Bronchial epithelial cell (primary cell): Measurements from ENCODE around the gene MED4. TPM values are rescaled to one million over a fixed set of nuclear protein-coding genes. Genes with fewer than 3 reads are reported as not detected.

Source experiments
- DNase-seq: peaks from one replicate; pipeline ENCODE4 v3.0.0-alpha.2; 2010; ENCODE audit warnings: low read depth
- FAIRE-seq: peaks from 2 replicates; lab custom pipeline; 2011; peaks lifted over from hg19 to GRCh38; lab: Jason Lieb, UNC
- H3K27me3 ChIP-seq: 2 replicates; pipeline ENCODE4 v1.5.1; 2011; ENCODE audit warnings: low read length; ENCODE audit not compliant: control insufficient read depth, insufficient read depth
- H3K36me3 ChIP-seq: 2 replicates; pipeline ENCODE4 v1.5.1; 2011; ENCODE audit warnings: low read length; ENCODE audit not compliant: control insufficient read depth, insufficient read depth
- H3K4me3 ChIP-seq: 2 replicates; pipeline ENCODE4 v1.5.1; 2011; ENCODE audit warnings: mild to moderate bottlenecking, low read depth, low read length, control low read depth
- total RNA-seq: library from RNA; depleted of rRNA; stranded (reverse); fragments of >200 nt; gene quantifications from 2 replicates; pipeline ENCODE4 v1.2.1, GENCODE V29; 2014
- TF ChIP-seq, protein P1 (sequence below): IDR thresholded peaks from 2 replicates; pipeline ENCODE4 v1.5.1; 2011; ENCODE audit warnings: mild to moderate bottlenecking, moderate library complexity, low read length, control low read depth, inconsistent platforms; ENCODE audit not compliant: insufficient read depth, severe bottlenecking

Gene MED4
- total RNA-seq, 1 donor from 2014 or later = 24.5 TPM

DNA sequence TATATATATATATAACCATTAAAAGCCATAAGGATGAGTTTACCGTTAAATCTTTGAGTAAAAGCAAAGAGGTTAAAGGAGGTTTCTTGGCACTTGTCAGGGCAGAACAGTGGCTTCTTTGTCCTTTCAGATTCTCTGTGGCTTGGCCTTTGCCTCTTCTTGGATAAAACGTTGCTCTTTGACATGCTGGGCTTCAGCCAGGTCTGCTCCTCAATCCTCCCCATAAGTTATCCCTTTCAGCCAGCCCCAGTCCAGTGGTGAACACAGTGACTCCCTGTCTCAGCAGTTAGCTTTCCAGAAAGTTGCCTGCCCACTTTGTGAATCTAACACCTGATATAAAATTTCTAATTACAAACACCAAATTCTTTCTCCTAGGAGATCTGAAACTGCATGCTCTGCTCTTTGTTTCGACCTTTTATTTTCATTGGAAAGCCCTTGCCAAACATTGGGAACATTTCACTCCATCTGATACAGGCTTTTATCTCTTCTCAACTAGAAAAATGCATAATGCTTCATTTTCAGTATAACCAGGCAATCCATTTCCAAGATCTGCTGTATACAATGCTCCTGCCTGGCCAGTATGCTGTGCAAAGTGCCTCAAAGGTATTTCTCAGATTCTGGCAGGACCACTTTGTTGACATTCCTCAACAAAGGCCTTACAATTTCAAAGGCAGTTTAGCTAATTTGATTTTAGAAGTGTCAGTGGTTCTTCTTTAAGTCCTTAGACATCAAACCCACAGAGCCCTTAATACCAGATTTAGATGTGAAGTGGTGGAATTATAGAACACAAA, 16.2 kb upstream of the MED4 start:
- TF ChIP-seq, protein P1, sequence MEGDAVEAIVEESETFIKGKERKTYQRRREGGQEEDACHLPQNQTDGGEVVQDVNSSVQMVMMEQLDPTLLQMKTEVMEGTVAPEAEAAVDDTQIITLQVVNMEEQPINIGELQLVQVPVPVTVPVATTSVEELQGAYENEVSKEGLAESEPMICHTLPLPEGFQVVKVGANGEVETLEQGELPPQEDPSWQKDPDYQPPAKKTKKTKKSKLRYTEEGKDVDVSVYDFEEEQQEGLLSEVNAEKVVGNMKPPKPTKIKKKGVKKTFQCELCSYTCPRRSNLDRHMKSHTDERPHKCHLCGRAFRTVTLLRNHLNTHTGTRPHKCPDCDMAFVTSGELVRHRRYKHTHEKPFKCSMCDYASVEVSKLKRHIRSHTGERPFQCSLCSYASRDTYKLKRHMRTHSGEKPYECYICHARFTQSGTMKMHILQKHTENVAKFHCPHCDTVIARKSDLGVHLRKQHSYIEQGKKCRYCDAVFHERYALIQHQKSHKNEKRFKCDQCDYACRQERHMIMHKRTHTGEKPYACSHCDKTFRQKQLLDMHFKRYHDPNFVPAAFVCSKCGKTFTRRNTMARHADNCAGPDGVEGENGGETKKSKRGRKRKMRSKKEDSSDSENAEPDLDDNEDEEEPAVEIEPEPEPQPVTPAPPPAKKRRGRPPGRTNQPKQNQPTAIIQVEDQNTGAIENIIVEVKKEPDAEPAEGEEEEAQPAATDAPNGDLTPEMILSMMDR = no peak
- FAIRE-seq = no peak
- Histone ChIP-seq H3K27me3 (no peaks in the 10 kb centered on the region), H3K4me3 (no peak overlapping the region), H3K36me3 (no peaks in the 10 kb centered on the region)
- DNase-seq = no peak

DNA sequence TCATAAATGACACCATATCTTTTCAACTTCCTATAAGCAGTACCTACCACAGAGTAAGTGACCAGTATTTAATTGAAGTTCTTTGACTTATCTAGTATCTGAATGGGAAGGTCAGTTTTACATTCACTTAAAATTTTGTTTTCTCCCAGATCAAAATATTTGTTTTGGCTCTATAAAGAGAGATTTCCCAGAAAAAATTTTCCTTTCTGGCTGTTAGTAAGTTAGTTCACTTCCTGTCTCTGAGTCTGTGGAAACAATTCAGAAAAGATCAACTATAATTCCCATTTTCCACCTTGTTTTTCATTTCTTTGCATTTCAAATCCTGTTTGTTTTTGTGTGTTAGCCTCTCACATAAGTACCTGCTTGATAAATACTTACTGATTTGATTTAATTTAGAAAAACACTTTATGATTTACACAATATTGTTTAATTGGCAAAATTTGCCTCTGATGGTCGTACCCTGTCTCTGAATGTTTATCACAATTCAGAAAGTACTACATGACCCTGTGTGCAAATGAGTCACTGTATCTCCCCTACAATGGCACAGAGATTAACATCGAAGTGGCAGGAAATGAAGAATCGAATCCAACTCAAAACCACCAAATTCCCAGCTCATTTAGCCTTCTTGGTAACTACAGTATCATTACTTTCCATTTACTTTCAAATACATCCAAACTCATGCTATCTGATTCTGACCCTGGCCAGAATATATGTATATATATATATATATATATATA, 15.4 kb upstream of the MED4 start:
- Histone ChIP-seq H3K4me3 (no peak overlapping the region), H3K27me3 (no peaks in the 10 kb centered on the region), H3K36me3 (no peaks in the 10 kb centered on the region)
- no peak for DNase-seq
- no peak for FAIRE-seq
- TF ChIP-seq, protein P1 = no peak

DNA sequence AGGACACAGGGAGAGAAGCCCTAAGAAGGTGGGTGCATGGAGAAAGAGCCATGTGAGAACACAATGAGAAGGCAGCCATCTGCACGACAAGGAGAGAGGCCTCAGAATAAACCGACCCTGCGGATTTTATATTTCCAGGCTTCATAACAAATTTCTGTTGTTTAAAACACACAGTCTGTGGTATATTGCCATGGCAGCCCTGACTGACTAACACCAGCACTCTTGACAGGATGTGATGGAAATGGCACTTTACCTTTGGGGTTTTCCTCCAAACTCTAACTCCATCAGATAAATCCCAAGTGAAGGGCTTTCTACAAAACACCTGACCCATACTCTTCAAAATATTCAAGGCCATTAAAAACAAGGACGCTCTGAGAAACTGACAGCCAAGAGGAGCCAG, 13.2 kb upstream of the MED4 start:
- DNase-seq (no peak), FAIRE-seq (no peak)

DNA sequence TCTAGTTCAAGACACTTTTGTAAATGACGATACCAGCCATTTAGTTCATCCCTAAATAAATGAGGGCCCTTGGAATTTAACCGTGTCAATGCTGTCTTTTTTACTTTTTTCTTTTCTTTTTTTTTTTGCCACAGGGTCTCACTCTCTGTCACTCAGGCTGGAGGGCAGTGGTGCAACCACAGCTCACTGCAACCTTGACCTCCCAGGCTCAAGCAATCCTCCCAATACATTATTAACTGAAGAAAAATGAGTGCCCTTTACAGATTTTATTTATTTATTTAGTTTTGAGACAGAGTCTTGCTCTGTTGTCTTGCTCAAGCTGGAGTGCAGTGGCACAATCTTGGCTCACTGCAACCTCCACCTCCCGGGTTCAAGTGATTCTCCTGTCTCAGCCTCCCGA, 2.9 kb upstream of the MED4 start:
- TF ChIP-seq, protein P1 = no peak
- no peak overlapping the region for H3K4me3 ChIP-seq
- H3K36me3 ChIP-seq = no peaks in the 10 kb centered on the region
- DNase-seq (no peak), FAIRE-seq (no peak)
- no peaks in the 10 kb centered on the region for H3K27me3 ChIP-seq

More for the DNA sequence above, 13.2 kb upstream of the MED4 start:
- TF ChIP-seq, protein P1 = no peak
- no peaks in the 10 kb centered on the region for H3K27me3 ChIP-seq
- no peak overlapping the region for H3K4me3 ChIP-seq
- no peaks in the 10 kb centered on the region for H3K36me3 ChIP-seq

DNA sequence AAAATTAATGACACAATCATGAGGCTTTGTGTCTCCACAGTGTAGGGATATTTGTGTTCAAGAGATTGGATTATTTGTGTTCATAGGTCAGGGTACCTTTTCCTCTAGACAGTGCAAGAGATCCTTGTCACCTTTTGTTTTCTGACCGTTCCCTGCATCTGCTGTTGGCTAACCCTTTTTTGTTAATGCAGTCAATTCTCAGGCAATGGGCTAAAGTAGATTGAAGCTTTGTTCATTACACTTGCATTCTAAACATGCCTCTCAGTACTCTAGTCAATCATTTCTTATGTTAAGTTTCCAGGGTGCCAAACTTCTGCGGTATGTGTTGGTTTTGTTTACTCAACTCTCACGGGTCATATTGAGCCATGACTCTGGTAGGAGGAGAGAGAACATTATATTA, 1.8 kb upstream of the MED4 start:
- FAIRE-seq (no peak), DNase-seq (no peak)
- TF ChIP-seq, protein P1 = no peak
- no peaks in the 10 kb centered on the region for H3K36me3 ChIP-seq
- no peaks in the 10 kb centered on the region for H3K27me3 ChIP-seq
- no peak overlapping the region for H3K4me3 ChIP-seq
